Fibroblast of skin of left biceps (primary cell): Measurements from ENCODE around the gene TAS2R42.

Experiments
- DNase-seq, 2 experiments: peaks; one replicate each; pipeline ENCODE4 v3.0.0-alpha.2; 2013; ENCODE audit warnings: low read depth in 2 of 2

The TAS2R42 gene

GRCh38 chr12:11144297-11144696, 42.4 kb downstream of the TAS2R42 start:
- DNase-seq: no peak

- DNase-seq: no peak
Observed at GRCh38 chr12:11143352-11143751, 43.4 kb downstream of the TAS2R42 start.

- DNase-seq: no peak
Observed at GRCh38 chr12:11136075-11136474, 50.7 kb downstream of the TAS2R42 start.
